Activated T-cell treated with anti-CD3 and anti-CD28 coated beads, Interleukin-2, amount 50 U/mL, for 1 hour (primary cell): ENCODE results near the gene CLDN1.
"Not testable (repeated sequence)": the region's sequence is repeated elsewhere in the genome, so short reads cannot be mapped to it uniquely, and the experiment has no call there.

Source experiments
- DNase-seq: peaks from one replicate; pipeline ENCODE4 v3.0.0-alpha.2; 2020

CLDN1 gene

DNA sequence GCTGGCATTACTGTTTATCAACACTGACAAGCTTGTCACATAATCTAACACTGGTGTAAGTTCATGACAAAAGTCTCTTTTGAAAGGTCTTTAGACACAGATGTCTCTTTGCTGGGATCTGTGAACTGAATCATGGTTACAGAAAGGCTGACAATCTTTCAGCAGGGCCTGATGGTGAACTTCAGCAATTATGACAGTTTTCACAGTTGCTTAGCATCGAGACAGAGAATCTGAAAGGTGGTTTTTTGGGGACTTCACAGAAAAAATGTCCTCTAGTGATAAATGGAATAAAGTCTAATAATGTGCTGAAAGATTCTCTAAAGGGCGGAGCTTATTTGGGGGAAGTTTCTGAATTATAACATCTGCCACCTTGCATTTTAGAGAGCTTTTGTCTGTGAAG, 32.3 kb downstream of the CLDN1 start:
- no peak for DNase-seq

DNA sequence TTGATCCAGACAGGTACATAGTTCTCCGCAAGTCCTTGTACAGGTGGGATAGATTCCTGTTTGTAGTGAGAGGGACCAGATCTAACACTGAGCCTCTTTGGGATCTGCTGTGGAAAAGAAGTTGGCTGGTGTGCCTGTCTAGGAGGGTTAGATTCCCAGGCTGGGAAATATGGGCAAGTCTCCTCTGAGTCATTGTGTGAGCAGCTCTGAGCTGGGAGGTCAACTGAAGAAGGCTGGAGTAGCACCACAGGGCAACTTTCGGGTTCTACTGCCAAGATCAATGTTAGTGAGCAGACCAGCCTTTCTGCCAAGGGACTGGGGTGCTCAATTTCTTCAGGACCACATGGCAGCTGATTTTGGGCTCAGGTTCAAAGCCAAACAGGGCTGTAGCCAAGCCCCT, 33.4 kb downstream of the CLDN1 start:
- no peak for DNase-seq

DNA sequence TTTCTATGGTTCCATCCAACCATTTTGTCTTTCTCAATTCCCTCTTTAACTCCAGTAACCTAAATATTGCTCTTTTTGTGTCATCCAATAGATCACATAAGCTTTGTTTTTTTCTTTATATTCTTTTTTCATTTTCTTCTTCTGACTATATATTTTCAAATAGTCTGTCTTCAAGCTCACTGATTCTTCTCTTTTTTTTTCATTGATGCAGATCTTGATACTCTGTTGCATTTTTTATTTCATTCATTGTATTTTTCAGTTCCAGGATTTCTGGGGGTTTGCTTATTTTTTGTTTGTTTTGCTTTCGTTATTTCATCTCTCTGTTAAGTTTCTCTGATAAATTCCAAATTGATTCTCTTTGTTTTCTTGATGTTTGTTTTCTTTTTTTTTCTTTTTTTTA, 36.2 kb downstream of the CLDN1 start:
- DNase-seq = no peak

- no peak for DNase-seq
Observed at GRCh38 chr3:190281308-190282051, 40.8 kb downstream of the CLDN1 start.

DNA sequence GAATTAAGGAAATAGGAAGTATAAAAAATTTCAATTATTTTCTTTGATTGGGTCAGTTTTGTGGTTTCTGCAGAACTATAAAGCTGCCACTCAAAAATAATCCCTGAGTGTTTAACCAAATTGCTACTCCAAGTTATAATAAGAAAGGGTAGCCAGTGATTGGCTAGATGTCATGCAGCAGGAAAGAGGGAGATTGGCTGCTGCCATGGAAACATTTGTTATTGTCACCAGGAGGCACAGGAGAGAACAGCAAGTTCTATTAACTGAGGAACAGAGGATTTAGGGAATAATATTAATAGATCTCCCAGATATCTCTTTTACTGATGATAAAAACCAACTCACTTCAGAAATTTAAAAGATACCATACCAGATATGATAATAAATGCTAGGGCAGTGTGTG, 42.6 kb downstream of the CLDN1 start:
- DNase-seq = no peak

DNA sequence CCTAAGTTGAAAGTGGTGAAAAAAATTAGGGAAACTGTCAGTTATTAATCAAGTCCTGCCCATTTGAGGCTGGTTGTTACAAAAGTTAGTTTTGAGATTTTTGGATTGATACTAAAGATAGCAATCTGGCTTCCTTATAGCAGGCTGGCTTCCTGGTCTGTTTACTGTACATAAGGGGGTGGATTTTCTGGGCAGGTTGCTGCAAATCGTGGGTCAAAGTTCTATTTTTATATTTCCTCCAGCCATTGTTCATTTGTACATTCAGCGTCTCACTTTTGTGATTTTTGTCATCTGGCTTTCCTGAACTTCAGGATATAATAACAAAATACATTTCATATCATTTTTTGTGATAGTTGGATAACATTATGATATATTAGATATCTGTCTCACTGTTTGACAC, 49.5 kb downstream of the CLDN1 start:
- DNase-seq = no peak

DNA sequence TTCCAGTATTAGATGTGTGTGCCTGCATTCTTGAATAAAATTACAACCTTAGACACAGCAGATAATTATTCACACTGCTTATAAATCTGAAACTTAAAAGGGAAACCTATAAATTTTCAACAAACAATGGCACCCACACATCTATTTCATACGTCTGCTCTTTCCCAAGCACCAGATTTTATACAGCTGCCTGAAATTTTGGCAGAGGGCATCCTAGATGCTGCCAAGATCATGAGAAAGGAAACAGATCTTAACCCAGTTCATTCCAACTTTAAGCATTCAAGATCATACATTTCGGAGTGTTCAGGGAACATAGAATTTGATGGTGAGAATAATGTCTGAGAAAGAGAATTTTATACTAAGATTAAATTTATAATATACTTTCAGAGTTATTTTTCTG, 53.1 kb downstream of the CLDN1 start:
- no peak for DNase-seq

GRCh38 chr3:190267464-190267863, 54.8 kb downstream of the CLDN1 start:
- DNase-seq = not testable (repeated sequence)

DNA sequence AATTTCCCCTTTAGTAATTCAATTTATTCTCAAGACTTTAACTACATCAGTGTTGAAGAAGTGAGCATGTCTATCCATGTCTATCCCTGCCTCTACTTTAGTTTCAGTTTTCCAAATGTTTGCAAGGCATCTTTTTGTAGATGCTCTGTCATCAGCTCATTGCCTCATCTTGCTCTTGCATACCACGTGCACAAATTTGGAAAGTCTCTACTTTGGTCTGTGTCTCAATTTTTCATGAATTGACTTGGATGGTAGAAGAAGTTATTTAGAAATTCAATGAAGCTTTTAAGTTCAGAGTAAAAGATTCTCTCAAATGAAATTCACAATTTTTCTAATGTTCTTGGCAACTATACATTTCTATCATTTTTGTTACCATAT, 55.3 kb downstream of the CLDN1 start:
- DNase-seq = no peak

DNA sequence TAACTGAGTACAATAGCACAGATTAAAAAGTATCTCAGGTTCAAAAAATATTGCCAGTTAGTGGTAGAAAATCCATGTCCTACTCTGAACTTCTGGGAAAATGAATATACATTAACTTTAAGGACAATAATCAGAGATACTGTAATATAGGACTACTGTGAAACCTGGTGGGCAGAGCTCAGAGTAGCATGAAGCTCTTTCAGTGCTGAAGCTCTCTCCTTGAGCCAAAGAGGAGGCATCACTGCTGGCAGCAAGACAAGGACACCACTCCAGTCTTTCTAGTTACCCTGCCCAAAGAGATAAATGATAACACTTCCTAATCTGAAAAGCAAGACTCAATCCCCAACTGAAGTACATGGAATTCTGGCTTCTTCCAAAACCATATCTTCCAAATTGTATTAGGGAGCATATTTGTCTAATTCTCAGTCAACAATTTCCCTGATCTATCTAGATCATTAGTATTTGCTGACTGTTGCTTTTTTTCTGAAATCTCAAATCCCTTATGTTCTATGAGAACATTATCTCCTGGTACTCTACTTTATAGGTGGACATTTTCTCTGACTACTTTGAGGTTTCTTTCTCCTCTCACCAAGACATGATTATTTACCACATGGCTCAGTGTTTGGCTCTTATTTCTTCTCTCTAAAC, 55.9 kb downstream of the CLDN1 start:
- no peak for DNase-seq

DNA sequence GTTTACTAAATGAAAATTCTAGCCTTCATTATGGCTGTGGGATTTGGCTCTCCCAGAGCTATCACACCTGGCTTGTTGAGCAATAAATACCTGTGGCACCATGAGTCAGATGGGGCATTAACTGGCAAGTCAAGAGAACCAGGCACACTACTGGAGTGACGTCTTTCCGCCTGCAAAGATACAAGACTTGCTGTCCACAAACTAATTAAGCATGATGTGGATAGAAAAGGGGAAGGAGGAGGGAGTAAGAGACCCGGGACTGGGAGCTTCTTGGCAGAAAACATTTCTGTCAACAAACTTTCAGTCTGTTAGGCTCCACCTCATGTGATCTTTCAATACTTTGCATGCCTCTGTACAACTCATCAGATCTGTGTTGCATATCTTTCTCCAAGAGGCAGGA, 56.5 kb downstream of the CLDN1 start:
- DNase-seq = no peak

DNA sequence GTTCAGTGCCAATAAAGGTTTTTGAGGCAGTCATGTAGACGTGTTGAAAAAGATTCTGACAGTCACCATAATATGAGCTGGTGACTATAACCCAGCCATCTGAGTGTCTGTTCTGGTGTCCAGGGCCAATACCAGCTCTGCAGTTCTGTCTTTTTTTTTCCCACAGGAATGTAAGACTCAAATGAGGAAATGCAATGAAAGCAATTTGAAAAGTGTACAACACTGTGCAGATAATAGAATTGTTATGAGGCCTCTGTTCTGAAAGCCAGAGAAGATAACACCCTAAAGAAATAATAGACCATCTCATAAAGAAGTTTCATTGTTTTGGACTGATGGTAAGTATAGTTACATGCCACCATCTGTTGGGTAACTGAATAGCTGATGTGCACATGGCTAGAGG, 57.1 kb downstream of the CLDN1 start:
- DNase-seq = no peak

- DNase-seq = no peak
Observed at GRCh38 chr3:190261740-190262139, 60.5 kb downstream of the CLDN1 start.

GRCh38 chr3:190261015-190261414, 61.2 kb downstream of the CLDN1 start:
- no peak for DNase-seq

DNA sequence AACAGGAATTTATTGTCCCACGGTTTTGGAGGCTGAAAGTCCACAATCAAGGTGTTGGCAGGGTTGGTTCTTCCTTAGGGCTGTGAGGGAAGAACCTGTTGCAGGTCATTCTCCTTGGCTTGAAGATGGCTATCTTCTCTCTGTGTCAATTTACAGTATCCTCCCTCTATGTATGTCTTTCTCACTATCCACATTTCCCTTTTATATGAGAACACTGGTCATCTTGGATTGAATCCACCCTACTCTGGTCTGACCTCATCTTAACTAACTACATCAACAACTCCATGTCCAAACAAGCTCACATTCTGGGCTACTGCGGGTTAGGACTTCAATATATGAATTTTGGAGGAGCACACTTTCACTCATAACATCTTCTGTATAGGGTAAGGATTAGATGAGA, 61.9 kb downstream of the CLDN1 start:
- DNase-seq = no peak

GRCh38 chr3:190258634-190259033, 63.6 kb downstream of the CLDN1 start:
- no peak for DNase-seq
